Fibroblast of skin of right quadriceps (primary cell): ENCODE results near the gene AMOTL1.
"Not testable (repeated sequence)": the region's sequence is repeated elsewhere in the genome, so short reads cannot be mapped to it uniquely, and the experiment has no call there.

Experiments
- DNase-seq: peaks from one replicate; pipeline ENCODE4 v3.0.0-alpha.2; 2013

The AMOTL1 gene

DNA sequence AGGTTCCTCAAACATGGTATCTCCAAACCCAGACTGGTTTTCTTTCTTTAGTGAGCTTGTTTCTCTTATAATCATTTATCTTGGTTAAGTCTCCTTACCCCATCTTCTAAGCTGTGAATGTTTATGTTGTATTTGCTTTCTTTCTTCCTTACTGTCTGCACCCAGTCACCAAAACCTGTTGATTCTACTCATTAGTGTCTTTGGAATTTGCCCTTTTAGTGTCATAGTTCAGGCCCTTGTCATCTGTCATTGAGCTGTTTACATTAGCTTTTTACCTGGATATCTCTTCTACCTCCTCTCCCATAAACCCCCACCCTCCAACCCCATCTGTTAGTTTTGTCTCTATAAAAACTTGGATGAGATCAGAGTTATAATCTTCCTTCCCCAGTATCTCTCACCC, 59.9 kb downstream of the AMOTL1 start:
- DNase-seq = no peak

DNA sequence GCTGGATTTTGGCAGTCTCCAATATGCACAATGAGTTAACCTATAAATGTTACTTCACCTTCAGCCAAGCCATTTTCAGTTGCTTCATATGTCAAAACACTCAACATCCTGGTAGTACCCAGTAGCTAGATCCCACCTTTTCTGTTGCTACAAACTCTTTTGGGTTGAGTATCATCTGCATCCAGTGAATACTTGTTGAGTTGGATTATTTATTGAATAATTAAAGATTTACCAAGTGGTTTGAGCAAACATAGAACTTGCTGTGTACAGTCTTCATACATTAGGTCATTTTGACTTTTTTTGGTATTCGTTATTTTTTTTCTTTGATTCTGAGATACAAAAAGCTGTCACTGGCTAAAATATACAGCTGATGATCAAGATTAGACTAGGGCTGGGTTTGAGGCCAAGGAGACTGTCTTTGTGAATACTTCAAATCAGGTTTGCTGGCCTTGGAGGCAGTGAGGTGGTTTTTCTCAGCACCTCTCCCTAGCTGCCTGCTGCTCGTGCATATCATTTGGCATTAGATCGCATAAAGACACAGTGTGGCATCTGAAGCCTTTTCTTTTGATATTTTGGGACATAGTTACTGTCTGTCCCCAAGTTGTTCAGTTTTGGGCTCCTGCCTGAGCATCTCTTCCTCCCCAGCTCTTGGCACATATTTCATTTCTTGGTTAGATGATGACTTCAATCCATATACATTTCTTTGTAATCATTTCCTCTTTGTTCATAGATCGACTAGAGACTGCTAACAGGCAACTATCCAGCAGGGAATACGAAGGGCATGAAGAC, 62.8 kb downstream of the AMOTL1 start:
- DNase-seq = no peak

DNA sequence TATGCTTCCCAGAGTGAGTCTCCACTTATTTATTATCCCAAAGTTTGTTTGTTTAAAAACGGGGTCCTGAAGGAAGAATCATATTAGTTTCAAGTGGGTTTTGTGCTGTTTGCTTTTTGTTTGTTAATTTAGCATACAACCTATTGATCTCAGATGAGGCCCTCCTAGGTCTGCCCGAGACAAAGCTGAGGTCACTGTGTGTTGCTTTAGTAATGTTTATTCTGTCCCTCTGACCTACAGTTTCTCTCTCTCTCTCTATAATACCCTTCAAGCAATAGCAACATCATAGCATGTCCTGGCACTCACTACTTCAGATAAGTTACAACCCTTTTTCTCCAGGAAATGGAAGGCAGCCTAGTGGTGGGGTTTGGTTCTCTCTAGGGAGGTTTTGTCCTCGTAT, 63.4 kb downstream of the AMOTL1 start:
- DNase-seq = no peak

DNA sequence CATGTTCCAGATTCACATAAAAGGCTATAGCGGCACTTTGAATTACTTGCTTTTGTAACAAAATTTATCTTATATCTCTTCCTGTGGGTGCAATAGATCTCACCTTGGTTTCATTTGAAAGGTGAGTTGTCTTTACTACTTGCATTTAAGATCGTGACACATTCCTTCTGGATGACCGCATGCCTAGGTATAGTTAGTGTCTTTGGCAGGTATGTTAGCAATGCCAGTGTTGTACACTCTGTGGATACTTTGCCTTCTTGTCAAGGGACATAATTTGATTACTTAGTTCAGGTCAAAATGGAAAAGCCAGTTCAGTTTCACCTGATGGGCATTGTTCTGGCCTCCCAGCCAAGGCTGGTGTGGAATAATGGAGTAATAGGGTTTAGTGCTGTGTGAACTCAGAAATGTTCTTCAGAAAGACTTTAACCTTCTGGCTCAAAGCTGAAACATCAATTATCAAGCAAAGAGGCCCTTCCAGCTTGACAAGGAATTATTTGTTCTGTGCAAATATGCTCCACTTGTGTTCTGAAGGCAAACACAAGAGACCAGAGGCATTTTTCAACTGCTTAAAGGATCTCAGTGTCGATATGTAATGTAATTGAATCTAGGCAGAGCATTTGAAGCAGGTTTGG, 64.6 kb downstream of the AMOTL1 start:
- DNase-seq = no peak

DNA sequence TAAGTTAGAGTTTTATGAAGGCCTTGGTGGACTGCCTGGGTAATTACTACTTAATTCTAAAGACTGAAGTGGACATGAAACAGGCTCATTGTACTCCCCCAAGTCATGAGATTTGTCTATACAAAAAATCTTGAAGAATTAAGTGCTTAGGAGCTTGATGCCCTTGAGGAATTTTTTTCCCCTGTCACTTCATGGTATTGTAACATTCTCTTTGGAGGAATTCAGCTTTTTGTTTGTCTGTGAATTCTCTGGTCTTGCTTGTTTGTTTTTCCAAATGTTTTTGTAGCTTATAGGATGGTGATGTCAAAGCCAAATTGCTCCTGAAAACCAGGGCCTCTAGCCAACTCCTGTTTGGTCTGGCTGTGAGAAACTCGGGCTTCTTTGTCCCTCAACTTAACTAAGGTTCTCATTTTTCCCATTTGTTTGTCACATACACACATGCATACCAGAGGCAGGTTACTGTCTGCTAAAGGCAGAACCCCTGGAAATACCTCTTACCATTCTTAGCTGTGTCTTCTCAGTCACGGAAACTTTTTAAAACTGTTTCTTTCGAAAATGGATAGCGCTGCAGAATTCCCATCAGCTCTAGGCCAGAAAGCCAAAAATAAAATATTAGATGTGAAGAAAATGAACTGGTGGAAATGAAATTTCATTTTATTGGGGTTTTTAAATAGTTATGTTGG, 66.9 kb downstream of the AMOTL1 start:
- DNase-seq = no peak

DNA sequence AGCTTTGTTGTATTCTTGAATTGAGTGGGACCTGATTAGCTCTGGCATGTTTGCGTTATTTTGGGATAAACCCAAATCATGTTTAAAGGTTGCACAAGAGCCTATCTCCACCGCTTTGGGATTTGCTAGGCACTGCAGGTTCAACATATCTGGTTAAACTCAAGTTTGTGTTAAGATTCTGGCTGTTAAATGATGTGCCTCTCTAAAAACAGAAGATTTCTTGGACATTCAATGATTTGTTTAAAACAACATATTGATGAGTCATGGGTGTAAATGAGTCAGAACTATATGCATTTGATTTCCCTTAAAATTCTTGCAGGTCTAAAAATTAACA, 67.4 kb downstream of the AMOTL1 start:
- DNase-seq = peak; percentile 39

DNA sequence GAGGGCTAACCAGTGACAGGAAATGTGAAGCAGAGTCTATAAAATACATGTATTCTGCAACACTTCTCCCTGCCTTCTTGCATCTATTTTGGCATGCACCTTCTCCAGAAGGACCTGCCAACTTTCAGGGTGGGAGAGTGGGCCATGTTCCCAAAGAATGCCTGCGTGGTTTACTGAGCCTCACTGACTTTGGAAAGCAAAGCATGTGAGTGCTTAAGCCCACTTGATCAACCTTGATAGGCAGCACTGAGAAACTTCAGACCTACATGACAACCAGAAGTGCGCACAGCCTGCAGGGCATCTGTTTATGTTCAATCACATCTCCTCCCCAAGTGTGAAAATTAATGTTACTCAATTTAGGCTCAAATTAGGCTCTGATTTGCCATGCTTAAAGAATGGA, 69.2 kb downstream of the AMOTL1 start:
- DNase-seq = no peak

DNA sequence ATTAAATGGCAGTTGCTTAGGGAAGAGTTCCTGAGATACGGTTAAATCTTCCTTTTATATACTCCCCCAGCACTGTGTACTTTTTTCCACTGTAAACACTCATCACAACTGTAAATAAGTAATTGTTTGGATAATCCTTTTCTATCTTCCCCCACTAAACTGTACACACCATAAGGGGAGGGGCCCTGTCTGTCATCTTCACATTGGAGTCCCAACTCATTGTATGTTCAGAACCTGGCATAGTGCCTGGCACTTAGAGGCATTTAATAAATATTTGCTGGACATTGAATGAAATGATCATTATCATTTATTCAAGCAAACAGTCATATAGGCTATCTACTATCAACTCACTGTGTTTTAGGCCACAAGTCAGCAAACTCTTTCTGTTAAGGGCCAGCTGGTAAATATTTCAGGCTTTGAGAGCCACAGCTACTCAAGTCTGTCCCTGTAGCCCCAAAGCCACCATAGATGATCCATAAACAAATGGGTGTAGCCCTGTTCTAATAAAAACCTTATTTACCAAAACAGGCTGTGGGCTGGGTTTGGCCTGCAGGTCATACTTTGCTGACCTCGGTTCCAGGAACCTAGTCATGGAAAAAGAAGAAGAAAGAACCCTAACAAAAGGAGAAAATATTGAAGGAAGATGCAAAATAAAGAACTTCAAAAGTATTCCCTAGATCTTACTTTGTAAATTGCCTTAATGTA, 70.0 kb downstream of the AMOTL1 start:
- no peak for DNase-seq

DNA sequence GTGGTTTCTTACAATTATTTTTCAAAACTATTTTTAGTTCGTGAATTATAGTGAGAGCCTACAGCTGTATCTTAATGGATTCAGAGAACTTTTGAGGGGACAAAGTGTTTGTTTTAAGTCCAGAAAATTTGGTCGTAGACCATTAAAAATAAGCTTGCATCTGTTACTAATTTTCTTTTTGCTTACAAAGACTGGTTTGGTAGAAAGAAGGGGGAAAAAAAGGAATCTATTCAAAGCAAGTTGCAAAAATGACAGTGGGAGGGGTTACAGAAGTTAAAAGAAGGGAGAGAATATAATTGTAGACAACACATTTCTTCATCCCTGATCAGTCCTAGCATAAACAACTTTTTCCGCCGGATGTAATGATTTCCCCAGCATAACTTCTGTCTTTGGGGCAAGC, 72.1 kb downstream of the AMOTL1 start:
- peak; percentile 17 for DNase-seq

DNA sequence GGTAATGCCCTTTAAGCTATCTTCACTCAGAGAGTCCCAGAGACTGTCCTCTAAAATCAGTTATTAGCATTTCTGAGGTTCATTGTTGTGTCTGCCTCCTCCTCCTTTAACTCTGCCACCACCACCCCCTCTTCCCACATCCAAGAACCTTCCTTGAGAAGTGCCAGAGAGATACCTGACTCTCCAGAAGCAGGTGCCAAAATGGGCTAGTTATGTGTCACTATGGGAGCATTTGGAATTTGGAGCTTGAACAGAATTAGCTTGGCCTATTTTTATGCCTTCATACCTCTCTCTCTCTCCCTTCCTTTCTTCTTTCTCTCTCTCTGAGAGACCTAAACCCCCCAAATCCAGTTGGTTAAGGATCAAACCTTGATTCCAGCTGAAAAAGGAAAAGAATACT, 75.9 kb downstream of the AMOTL1 start:
- no peak for DNase-seq

DNA sequence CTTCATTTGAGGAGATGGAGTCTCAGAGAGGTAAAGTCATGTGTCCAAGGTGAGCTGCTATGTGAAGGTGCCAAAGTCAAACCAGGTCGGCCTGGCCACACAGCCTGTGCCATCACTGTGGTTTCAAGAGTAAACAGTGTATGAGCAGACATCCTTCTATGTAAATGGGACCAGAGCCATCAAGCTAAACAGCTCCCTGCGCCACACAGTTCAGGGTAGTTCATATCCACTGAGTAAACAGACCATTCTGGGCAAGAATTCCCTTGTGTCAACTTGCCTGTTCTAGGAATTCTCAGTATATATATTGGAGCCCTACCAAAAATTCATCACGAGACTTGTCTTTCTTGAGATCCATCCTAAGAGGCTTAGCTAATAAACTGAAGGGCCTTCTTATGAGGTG, 77.5 kb downstream of the AMOTL1 start:
- DNase-seq = peak; percentile 7

DNA sequence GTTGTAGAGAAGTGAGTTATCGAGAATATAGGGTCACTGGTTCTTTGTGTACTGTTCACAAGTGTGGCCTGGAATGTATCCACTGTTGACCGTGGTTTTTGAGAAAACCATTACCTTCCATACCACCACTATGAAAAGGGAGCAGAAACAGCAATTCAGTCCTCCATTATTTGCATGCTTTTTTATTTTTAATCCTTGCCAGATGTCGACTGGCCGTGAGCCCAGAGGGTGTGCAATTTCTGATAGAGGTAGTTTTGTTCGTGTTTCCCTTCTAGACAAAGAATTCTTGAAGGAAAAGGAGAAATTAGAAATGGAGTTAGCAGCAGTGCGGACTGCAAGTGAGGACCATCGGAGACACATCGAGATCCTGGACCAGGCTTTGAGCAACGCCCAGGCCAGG, 81.7 kb downstream of the AMOTL1 start:
- DNase-seq = peak; percentile 46

DNA sequence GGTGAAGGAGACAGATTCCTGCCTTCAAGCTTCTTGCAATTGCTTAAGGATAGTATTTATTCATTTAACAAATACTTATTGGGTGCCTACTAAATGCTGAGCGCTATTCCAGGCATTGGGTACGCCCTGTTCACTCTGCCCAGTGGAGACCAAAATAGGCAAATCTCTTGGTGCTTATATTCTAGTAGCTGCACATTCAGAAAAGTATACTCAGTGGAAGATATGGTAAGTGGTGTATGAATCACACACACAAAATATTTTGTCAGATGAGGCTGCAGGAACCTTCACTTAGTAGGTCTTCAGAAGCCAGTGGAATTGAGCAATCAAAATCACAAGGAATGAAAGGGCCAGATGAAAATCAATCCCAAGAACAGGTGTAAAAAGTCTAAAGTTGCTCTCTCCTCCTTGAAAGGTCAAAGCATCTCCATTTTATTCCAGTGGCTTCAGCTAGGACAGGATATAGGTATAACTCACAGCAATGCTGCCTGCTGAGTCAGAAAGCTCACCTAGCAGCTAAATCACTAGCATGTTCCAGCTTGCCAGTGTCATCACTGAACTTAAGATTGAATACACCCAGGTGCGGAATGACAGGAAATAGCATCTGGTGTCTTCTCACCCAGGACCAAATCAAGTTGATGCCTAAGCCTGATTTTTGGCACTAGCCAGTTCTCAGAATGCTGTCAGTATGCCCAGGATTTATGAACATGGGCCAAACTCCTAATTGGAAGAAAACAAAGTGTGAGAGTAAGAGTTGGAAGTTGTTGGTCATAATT, 83.9 kb downstream of the AMOTL1 start:
- no peak for DNase-seq

DNA sequence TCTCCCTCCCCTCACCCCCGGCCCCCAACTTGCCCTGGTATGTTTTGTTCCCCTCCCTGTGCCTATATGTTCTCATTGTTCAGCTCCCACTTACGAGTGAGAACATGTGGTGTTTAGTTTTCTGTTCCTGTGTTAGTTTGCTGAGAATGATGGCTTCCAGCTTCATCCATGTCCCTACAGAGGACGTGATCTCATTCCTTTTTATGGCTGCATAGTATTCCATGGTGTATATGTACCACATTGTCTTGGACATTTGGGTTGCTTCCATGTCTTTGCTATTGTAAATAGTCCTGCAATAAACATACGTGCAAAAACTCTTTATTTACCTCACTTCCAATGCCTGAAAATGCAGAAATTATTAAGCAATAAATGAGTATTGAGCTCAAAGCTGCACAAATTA, 85.1 kb downstream of the AMOTL1 start:
- not testable (repeated sequence) for DNase-seq

DNA sequence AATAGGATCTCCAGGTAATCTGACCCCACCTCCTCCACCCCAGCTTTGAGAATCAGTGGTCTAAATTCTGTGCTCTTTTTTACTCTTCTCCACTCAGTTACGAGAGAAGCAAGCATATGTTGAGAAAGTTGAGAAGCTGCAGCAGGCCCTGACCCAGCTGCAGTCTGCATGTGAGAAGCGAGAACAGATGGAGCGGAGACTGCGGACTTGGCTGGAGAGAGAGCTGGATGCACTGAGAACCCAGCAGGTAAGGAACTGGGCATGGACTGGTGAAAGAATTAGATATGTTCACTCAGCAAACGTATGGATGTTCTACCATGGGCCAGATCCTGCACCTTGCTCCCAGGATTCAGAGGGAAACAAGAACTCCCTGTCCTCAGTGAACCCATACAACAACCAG, 85.7 kb downstream of the AMOTL1 start:
- DNase-seq = no peak

DNA sequence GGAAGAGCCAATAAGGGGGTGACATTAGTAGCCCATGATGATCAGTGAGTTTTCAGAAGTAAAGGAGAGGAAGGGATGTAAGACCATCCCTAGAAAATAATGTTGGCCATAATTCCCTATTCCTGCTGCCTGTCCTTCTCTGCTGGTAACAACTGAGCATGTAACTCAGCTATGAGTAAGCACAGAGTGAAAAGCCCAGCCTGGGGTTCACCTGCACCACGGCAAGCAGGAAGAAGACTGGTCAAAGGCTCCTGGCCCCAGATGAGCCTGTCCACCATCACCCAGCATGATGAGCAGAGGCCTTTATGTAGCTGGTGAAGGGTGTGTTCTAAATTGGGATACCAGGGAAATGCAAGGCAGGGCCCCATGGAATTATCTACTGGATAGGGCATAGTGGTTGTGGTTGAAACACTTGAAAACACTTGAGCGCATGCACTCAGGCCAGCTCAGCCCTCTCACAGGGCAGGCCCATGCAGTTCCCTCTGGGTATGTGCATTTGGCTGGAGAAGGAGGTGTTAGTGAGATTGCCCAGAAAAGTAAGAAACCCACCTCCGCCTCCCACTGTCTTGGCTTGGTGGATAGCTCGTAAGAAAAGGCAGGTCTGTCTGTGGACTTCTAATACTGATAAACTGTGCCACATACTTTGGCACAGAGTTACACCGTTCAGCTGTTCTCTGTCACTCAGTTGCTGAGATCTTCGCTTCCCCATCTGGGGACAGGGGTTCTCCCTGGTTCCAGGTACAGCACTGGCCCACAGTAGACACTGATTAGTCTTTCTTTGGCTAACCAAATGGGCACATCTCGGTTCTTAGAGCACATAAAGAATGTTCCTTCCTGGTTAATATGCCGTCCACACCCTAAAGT, 86.8 kb downstream of the AMOTL1 start:
- no peak for DNase-seq

DNA sequence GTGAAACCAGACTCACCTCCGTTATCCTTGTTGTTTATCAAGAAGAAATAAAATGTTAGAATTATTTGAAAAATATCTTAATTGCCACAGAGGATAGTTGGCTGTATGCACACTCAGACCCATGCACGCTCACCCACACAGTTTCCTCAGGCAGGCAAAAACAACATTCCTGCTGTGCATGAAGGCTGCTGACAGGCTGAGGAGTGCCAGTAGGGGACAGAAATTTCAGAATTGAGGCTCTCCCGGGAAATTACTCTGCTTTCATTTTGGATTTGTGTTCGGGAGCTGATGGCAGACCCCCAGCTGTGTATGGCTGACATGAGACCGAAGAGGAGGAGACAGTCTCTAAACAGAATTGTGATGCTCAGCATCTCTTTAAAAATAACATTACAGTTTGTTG, 87.5 kb downstream of the AMOTL1 start:
- no peak for DNase-seq

DNA sequence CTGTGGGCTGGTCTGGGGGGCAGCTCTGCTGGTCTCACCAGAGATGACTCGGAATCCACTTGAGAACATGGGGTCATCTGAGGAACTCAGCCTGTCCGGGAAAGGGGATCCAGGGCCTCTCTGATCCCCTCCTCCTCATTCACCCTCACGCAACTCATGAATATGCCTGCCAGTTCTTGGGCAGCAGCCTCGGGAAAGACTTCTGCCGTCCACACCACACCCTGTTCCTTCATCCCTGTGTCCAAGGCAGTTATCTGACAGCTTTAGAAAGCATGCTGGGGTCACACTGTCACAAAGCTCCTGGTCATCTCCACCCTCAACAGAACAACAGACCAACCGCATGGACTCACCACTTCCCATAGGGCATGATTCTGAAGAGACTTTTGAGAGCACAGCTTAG, 88.3 kb downstream of the AMOTL1 start:
- no peak for DNase-seq

DNA sequence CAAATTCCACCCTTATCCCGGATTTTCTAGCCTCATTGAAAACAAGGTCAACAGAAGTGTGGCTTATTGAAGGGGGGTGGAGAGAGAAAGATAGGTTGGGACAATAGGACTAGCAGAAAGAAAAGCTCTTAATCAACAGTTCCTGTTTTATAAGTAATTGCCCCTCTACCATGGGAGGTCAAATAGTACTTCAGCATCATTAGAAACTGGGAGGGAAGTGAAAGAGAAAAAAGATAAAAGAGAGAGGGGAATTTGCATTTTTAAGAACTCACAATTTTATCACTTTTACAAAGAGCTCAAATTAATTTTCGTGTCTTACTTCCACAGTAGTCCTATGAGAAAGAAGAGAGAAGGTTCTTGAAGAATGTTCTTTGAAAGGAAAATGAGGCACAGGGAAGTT, 89.2 kb downstream of the AMOTL1 start:
- no peak for DNase-seq

DNA sequence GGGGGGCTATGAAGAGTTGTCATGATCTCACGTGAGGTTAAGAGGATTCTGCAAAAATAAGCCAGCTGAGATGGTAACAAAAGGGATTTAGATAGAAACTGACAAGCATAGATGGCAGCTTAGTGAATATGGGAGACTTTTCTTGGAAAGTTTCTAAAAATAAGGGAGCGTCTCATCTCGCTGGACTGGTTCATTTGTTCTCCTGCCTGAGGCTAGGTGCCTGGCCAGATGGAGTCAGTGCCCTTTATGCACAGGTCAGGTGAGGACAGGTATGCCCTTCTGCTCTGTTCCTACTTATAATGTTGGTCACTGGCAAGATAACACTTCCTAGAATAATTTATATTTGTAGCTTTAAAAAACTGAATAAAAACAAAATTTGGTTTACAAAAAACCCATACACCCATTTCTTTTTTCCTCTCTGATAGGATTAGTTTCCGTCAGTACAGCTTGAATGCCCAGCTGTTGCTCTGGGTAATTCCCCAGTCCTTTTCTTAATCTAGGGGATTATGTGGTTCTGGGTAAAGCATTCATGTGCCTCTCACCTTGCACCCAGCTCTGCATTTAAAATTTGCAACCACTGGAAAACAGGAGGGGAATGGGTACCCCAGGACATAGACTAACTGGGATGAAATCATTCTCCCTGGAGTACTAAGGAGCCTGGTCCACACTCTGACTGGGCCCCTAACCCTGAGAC, 90.0 kb downstream of the AMOTL1 start:
- no peak for DNase-seq

DNA sequence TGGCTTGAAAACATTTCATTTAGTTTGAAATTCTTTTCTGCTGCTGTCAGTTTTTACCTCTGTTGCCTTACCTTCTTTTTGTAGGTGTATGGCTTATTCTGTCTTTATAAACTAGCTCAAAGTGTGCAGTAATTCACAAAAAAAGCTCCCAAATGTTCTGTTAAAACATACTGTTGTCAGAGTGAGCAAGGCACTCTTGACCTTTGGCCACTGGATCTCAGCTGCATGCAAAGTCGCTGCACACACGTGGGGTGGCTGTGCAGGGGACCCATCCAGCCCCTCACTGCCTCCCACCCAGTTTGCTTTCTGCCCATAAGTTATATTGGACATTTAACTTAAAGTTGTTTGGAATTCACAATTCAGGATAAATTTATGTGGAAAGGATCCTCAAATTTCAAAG, 92.2 kb downstream of the AMOTL1 start:
- DNase-seq = no peak
